GM23338 (cell line): ENCODE data around the gene DNAJB6. TPM values are rescaled to one million over a fixed set of nuclear protein-coding genes. Genes with fewer than 3 reads are reported as not detected.

ENCODE experiments used
- ATAC-seq: fragments of 200-7000 bp; cut with Tn5 transposase; 3 replicates; pipeline ENCODE4 v1.9.1; 2020
- DNase-seq: peaks from one replicate; pipeline ENCODE4 v3.0.0-alpha.2; 2015; ENCODE audit warnings: low spot score
- H2AFZ ChIP-seq: fragments of 200-600 bp; sonication (generic); 2 replicates; pipeline ENCODE4 v1.8.0; 2016; ENCODE audit warnings: antibody characterized with exemption, mild to moderate bottlenecking, moderate library complexity
- H3F3A ChIP-seq: fragments of 200-600 bp; sonication (generic); replicated peaks from 2 replicates; pipeline ENCODE4 v1.8.0; 2017; ENCODE audit warnings: antibody characterized with exemption, mixed run types, low read depth
- H3K27ac ChIP-seq: fragments of 200-600 bp; sonication (generic); 2 replicates; pipeline ENCODE4 v1.6.1; 2016; ENCODE audit warnings: low read depth
- H3K27me3 ChIP-seq: fragments of 200-600 bp; sonication (generic); 2 replicates; pipeline ENCODE4 v1.8.0; 2016; ENCODE audit warnings: mild to moderate bottlenecking, mixed run types, moderate library complexity; ENCODE audit not compliant: insufficient read depth
- H3K36me3 ChIP-seq: fragments of 200-600 bp; sonication (generic); 2 replicates; pipeline ENCODE4 v1.8.0; 2016; ENCODE audit warnings: mild to moderate bottlenecking; ENCODE audit not compliant: insufficient read depth
- H3K4me1 ChIP-seq: fragments of 200-600 bp; sonication (generic); 2 replicates; pipeline ENCODE4 v1.8.0; 2016; ENCODE audit warnings: mild to moderate bottlenecking, moderate library complexity; ENCODE audit not compliant: insufficient read depth
- H3K4me2 ChIP-seq: fragments of 200-600 bp; sonication (generic); 2 replicates; pipeline ENCODE4 v1.7.1; 2017; ENCODE audit warnings: mixed run types
- H3K4me3 ChIP-seq: fragments of 200-600 bp; sonication (generic); 2 replicates; pipeline ENCODE4 v1.6.1; 2016; ENCODE audit warnings: mixed run types
- H3K79me2 ChIP-seq: fragments of 200-600 bp; sonication (generic); replicated peaks from 2 replicates; pipeline ENCODE4 v1.8.0; 2017; ENCODE audit warnings: mild to moderate bottlenecking; ENCODE audit not compliant: insufficient read depth
- H3K9me2 ChIP-seq: fragments of 200-600 bp; sonication (generic); 2 replicates; pipeline ENCODE4 v1.8.0; 2017; ENCODE audit not compliant: insufficient read depth
- H4K20me1 ChIP-seq: fragments of 200-600 bp; sonication (generic); replicated peaks from 2 replicates; pipeline ENCODE4 v1.8.0; 2017; ENCODE audit warnings: mild to moderate bottlenecking; ENCODE audit not compliant: insufficient read depth
- H3K27ac Mint-ChIP-seq: 2 replicates; pipeline ENCODE4 v1.8.0; 2020; ENCODE audit warnings: inconsistent platforms, mild to moderate bottlenecking, moderate library complexity, mixed read lengths
- H3K27me3 Mint-ChIP-seq: 3 replicates; pipeline ENCODE4 v1.8.0; 2022; ENCODE audit warnings: low read depth, mild to moderate bottlenecking, moderate library complexity, mixed read lengths, inconsistent platforms; ENCODE audit not compliant: insufficient read depth, poor library complexity
- H3K36me3 Mint-ChIP-seq: 3 replicates; pipeline ENCODE4 v1.8.0; 2021; ENCODE audit warnings: low read depth, mild to moderate bottlenecking, inconsistent platforms, moderate library complexity, mixed read lengths
- H3K4me1 Mint-ChIP-seq: 3 replicates; pipeline ENCODE4 v1.8.0; 2020; ENCODE audit warnings: mild to moderate bottlenecking, inconsistent platforms, mixed read lengths
- H3K4me3 Mint-ChIP-seq: 3 replicates; pipeline ENCODE4 v1.8.0; 2021; ENCODE audit warnings: moderate library complexity, mild to moderate bottlenecking, inconsistent platforms, mixed read lengths
- H3K9me3 Mint-ChIP-seq: 3 replicates; pipeline ENCODE4 v1.8.0; 2020; ENCODE audit warnings: moderate library complexity, mild to moderate bottlenecking, inconsistent platforms, mixed read lengths
- CREB1 ChIP-seq: fragments of 250-450 bp; sonication (Bioruptor Pico); IDR thresholded peaks from 2 replicates; pipeline ENCODE4 v1.5.0; 2020; ENCODE audit warnings: low read depth, mild to moderate bottlenecking, moderate library complexity
- CTCF ChIP-seq, 2 experiments: fragments of 200-600 bp in 1 of 2; sonication (generic) in 1 of 2; conservative IDR thresholded peaks; 2 replicates each; pipeline versions ENCODE4 v1.5.1 to v1.6.1; 2016 to 2017; ENCODE audit warnings: antibody characterized with exemption in 2 of 2, low read depth in 2 of 2, mild to moderate bottlenecking in 2 of 2, moderate library complexity in 1 of 2
- ETS1 ChIP-seq: IDR thresholded peaks from 2 replicates; pipeline ENCODE4 v1.6.1; 2016; ENCODE audit warnings: antibody characterized with exemption
- EZH2 ChIP-seq: fragments of 200-600 bp; sonication (generic); IDR thresholded peaks from one replicate; pipeline ENCODE4 v1.8.0; 2017; ENCODE audit warnings: antibody characterized with exemption, mild to moderate bottlenecking, low read depth; ENCODE audit not compliant: unreplicated experiment
- EZH2phosphoT487 ChIP-seq: fragments of 200-600 bp; sonication (generic); IDR thresholded peaks from one replicate; pipeline ENCODE4 v1.8.1; 2018; ENCODE audit warnings: antibody characterized with exemption; ENCODE audit not compliant: unreplicated experiment
- JUNB ChIP-seq: IDR thresholded peaks from one replicate; pipeline ENCODE4 v1.6.1; 2016; ENCODE audit warnings: antibody characterized with exemption; ENCODE audit not compliant: unreplicated experiment
- NANOG ChIP-seq: IDR thresholded peaks from 2 replicates; pipeline ENCODE4 v1.6.1; 2016; ENCODE audit warnings: antibody characterized with exemption, borderline replicate concordance
- POLR2AphosphoS5 ChIP-seq: IDR thresholded peaks from 2 replicates; pipeline ENCODE4 v1.6.1; 2016; ENCODE audit warnings: antibody characterized with exemption, low read depth
- REST ChIP-seq: IDR thresholded peaks from one replicate; pipeline ENCODE4 v1.6.1; 2018; ENCODE audit warnings: antibody characterized with exemption; ENCODE audit not compliant: unreplicated experiment
- STAT1 ChIP-seq: IDR thresholded peaks from one replicate; pipeline ENCODE4 v1.6.1; 2016; ENCODE audit warnings: antibody characterized with exemption; ENCODE audit not compliant: unreplicated experiment
- ZNF114 ChIP-seq: fragments of 250-450 bp; sonication (Bioruptor Pico); IDR thresholded peaks from 2 replicates; pipeline ENCODE4 v1.5.0; 2020; ENCODE audit warnings: mild to moderate bottlenecking, moderate library complexity
- ZNF331 ChIP-seq: fragments of 250-450 bp; sonication (Bioruptor Pico); IDR thresholded peaks from 2 replicates; pipeline ENCODE4 v1.5.0; 2020; ENCODE audit warnings: low read depth, mild to moderate bottlenecking, moderate library complexity
- ZNF462 ChIP-seq: fragments of 250-450 bp; sonication (Bioruptor Pico); IDR thresholded peaks from 2 replicates; pipeline ENCODE4 v1.5.0; 2020; ENCODE audit warnings: mild to moderate bottlenecking, moderate library complexity
- polyA plus RNA-seq: library from polyadenylated mRNA; unstranded; fragments of >200 nt; fragmentation: Nextera tagmentation; extraction: Ambion mirVana; gene quantifications from 2 replicates; pipeline ENCODE4 v1.2.1, GENCODE V29; 2016
- total RNA-seq: library from RNA; depleted of rRNA; stranded (reverse); fragments of >200 nt; shearing (Covaris generic); gene quantifications from 2 replicates; pipeline ENCODE4 v1.2.3, GENCODE V29; 2014

Gene DNAJB6
- total and polyA plus RNA-seq, 2 experiments from 2014 or later, result 308 to 322 TPM

GRCh38 chr7:157300369-157300825 is 36.4 kb upstream of the DNAJB6 start:
- peaks cover 3% of the 10 kb centered on the region; the same call in 2 of the 3 replicates for H3K9me3 Mint-ChIP-seq
- no peak overlapping the region for H3K4me3 Mint-ChIP-seq
- peaks cover 11% of the 10 kb centered on the region; the same call in 1 of the 2 replicates for H3F3A ChIP-seq
- H3K27me3 ChIP-seq, result no peaks in the 10 kb centered on the region
- no peak overlapping the region for H3K4me2 ChIP-seq
- no peaks in the 10 kb centered on the region; the same call in 1 of the 2 replicates for H3K9me2 ChIP-seq
- peaks cover 6% of the 10 kb centered on the region; the same call in 2 of the 3 replicates for H3K36me3 Mint-ChIP-seq
- H3K36me3 ChIP-seq, result no peaks in the 10 kb centered on the region
- peak overlapping the region; percentile 66 for H2AFZ ChIP-seq
- no peak for DNase-seq
- peaks cover 16% of the 10 kb centered on the region for H3K4me1 Mint-ChIP-seq
- H3K27ac ChIP-seq, result no peak overlapping the region
- H4K20me1 ChIP-seq, result no peaks in the 10 kb centered on the region
- TF ChIP-seq EZH2phosphoT487 (no peak), CREB1 (no peak), STAT1 (no peak), JUNB (no peak), REST (no peak), ZNF462 (CRISPR knock-in tag) (no peak), EZH2 (no peak), NANOG (no peak), ETS1 (no peak), ZNF331 (CRISPR knock-in tag) (no peak), POLR2AphosphoS5 (no peak), CTCF (conservative IDR thresholded peaks at IDR 0.05; ENCODE audit: low read depth in 2 of 2) (no peak), ZNF114 (CRISPR knock-in tag) (no peak)
- ATAC-seq, result no peak
- H3K79me2 ChIP-seq, result no peaks in the 10 kb centered on the region
- H3K4me3 ChIP-seq, result no peak overlapping the region
- H3K4me1 ChIP-seq, result no peaks in the 10 kb centered on the region
- H3K27me3 Mint-ChIP-seq, result peaks cover 8% of the 10 kb centered on the region
- H3K27ac Mint-ChIP-seq, result no peak overlapping the region
